ENCODE results near the gene CNBD2.
"Not testable (repeated sequence)": the region's sequence is repeated elsewhere in the genome, so short reads cannot be mapped to it uniquely, and the experiment has no call there.

Gene CNBD2

DNA sequence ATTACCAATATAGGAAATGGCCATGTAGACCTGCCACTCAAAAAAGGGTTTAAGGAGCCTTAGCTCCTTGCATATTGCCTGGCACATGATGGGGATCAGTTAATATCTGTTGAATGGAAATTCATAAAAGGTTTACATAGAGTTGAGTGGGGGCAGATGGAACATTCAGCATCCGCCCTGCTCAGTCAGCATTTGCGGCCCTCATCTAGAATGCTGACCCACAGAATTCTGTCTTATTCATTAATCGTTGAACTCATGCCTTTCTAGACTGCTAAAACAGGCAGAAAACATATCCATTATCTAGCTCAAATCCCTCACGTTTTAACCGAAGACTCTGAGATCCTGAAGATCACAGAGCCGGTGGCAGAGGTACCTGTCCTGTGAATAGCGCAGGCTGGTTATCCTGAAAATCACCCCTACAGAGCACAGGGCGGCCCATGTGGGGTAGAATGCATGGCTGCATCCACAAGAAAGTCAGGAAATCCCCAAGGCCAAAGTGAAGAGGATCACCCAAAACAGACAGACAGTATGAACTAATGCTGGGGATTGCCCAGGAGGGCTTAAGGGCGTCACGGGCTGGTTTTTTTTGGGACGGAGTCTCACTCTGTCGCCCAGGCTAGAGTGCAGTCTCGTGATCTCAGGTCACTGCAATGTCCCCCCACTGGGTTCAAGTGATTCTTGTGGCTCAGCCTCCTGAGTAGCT, 59.9 kb downstream of the CNBD2 start:
- DNase-seq = no peak

GRCh38 chr20:36030149-36030548, 61.8 kb downstream of the CNBD2 start:
- no peak for DNase-seq

GRCh38 chr20:36031806-36032205, 63.4 kb downstream of the CNBD2 start:
- no peak for DNase-seq

DNA sequence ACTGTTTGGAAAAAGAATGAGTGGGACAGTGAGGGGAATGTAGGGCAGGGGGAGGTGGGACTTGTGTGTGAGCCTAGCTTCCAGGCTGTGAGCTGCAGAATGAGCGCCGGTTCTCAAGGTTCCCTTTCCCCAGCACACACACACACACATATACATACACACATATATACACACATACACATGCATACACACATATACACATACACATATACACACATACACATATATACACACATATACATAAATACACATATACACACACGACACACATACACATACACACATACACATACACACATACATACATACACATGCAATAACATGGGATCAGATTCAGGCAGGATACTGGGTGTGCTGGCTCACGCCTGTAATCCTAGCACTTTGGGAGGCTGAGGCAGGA, 66.5 kb downstream of the CNBD2 start:
- no peak for DNase-seq

DNA sequence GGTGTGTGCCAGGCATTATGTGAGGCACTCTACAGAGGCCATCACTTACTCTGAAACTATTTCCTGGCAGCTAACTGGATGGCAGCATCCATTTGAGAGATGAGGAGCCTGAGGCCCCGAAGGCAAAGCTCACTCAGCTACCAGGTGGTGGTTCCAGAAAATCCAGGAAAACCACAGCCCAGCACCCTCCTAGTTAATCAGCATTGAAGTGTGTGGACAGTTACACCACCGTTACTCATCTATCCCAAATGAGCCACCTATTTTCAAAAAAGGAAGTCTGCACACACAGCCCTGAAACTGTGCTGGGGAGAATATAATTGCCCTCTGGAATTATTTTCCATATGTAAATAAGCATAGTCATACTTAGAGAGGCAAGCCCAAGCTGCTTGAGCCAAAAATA, 67.4 kb downstream of the CNBD2 start:
- no peak for DNase-seq

GRCh38 chr20:36036688-36037087, 68.3 kb downstream of the CNBD2 start:
- DNase-seq = no peak

DNA sequence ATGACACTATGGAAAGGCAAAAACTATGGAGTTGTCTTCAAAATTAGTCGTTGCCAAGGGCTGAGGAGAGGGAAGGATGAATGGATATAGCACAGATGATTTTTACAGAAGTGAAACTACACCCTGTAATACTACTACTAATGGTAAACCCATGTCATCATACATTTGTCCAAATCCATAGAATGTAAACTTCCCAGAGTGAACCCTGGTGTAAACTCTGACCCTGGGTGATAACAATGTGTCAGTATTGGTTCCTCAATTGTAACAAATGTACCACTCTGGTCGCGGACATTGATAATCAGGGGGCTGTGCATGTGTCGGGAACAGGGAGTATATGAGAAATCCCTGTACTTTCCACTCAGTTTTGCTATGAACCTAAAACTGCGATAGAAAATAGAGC, 72.2 kb downstream of the CNBD2 start:
- DNase-seq = no peak

GRCh38 chr20:36043441-36043840, 75.1 kb downstream of the CNBD2 start:
- DNase-seq = no peak

DNA sequence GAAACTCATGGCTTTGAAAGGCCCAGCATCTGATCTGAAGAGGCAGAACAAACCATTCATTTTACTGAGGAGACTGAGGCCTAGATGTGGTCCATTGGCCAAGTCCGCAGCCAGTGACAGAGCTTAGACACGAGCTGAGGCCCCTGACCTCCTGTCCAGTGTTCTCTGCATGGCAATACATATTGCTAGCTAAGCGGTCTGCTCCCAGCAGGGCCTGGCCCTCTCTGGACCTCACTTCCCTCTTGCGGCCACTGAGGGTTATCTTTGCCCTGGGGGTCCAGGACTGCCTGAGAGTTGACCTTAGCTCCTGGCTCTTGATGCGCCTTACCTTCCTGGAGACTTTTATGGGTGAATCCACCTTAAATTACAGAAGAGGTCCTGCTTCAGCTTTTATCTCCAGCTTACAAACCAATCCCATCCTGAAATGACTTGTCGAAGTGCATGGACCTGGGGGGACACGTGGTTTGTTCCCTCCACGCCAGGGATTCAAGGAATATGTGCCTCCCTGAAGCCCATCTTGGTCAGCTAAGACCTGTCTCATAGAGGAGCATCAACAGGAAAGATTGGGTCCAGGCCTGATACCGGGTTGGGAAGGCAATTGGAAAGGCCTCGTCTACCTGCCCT, 75.6 kb downstream of the CNBD2 start:
- no peak for DNase-seq

DNA sequence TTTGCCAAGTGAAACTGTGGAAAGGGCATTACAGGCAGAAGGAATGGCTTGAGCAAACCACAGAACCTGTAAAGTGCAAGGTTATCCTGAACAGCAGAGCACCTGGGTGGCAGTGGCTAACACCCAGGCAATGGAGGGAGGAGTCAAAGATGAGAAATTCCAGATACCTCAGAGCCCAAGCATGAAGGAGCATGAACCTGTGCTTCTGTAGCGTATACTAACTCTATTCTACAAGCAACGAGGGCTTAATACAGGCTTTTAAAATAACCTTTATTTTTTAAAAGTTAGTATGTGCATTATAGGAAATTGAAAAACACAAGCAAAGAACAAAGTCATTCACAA, 77.0 kb downstream of the CNBD2 start:
- DNase-seq = no peak

- DNase-seq = not testable (repeated sequence)
These were observed 77.8 kb downstream of the CNBD2 start for GRCh38 chr20:36046073-36046798.

DNA sequence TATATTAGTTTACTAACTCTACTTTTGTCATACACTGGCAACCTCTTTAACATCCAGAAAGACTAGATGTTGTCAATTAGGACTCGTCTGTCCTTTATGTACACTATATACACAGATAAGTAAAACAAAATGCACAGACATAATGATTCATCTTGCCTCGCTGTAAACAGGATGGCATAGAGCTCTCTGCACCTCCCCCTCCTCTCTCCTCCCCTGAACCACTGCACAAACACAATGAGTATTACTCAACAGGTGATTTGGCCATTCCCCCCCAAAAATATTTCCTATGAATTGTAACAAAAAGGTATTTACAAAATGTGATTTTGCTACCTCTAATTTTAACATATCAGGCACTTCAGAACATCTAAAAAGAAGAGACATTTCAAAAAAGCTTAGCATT, 81.0 kb downstream of the CNBD2 start:
- not testable (repeated sequence) for DNase-seq

- peak; percentile 98 for DNase-seq
These were observed 82.3 kb downstream of the CNBD2 start for GRCh38 chr20:36050436-36051317.

DNA sequence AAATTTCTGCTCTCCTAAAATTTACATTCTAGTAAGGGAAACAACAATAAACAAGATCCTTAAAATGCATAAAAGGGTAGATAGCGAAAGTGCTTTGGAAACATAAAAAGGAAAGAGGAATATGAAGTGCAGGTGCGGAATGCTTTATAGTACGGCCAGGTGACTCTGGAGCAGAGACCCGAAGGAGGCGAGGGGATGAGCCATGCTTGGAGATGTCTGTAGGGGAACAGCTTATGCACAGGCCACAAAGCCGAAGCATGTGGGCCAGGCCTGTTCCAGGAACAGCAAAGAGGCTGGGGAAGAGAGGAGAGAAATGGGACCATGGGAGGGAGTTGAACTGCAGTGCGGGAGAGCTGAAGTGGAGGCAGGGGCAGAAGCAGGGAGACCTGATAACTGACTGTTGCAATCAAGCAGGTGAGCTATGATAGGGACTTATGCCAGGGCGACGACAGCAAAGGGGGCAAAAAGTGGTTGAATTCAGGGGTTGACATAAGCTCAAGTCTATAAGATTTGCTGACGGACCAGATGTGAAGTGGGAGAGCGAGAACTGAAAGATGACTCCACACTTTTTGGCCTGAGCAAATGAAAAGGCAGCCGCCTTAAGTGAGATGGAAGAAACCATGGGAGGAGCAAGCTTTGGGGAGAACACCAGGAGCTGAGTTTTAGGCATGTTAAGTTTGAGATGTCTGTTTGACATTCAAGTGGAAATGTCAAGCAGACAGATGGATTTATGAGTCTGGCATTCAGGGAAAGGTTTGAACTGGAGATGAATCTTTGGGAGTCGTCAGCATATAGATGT, 83.1 kb downstream of the CNBD2 start:
- no peak for DNase-seq

DNA sequence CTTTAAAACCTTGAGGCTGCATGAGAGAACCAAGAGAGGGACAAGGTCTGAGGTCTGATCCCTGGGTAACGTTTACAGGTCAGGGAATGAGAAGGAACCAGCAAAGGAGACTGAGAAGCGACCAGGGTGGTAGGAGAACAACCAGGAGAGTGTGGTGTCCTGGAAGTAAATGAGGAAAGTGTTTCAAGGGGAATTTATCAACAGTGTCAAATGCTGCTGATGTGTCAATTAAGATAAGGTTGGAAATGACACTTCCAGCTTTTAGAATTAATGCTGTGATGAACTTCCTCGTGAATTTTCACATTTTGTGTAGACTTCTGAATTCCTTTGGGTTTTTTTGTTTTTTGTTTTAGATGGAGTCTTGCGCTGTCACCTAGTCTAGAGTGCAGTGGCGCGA, 83.7 kb downstream of the CNBD2 start:
- DNase-seq = no peak

- DNase-seq = not testable (repeated sequence)
These were observed 85.6 kb downstream of the CNBD2 start for GRCh38 chr20:36053863-36054518.

- DNase-seq = no peak
These were observed 86.8 kb downstream of the CNBD2 start for GRCh38 chr20:36055145-36055544.

DNA sequence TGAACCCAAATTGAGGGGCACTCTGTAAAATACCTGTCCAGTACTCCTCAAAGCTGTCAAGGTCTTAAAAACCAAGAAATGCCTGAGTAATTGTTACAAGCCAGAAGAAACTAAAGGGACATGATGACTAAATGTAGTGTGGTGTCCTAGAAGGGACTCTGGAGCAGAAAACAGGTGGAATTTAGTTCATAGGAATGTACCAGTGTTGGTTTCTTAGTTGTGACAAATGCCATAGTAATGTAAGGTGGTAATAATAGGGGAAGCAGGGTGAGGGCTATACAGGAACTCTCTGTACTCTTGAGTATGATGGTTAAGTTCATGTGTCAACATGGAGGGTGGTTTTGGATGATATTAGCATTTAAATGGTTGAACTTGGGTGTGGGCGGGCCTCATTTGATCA, 92.3 kb downstream of the CNBD2 start:
- DNase-seq = no peak

DNA sequence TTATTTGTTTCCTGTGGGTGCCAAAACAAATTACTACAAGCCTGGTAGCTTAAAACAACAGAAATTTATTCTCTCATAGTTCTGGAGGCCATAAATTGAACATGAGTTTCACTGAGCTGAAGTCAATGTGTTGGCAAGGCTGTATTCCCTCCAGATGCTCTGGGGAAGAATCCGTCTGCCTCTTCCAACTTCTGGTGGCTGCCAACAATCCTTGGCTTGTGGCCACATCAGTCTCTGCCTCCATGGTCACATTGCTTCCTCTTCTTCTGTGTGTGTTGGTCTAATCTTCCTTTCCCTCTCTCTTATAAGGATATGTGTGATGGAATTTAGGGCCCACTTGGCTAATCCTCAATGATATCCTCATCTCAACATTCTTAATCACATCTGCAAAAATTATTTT, 93.4 kb downstream of the CNBD2 start:
- no peak for DNase-seq

GRCh38 chr20:36062799-36063198, 94.4 kb downstream of the CNBD2 start:
- DNase-seq = no peak

- DNase-seq = no peak
These were observed 95.7 kb downstream of the CNBD2 start for GRCh38 chr20:36063916-36064657.

Data from activated CD8-positive, alpha-beta memory T cell treated with anti-CD3 and anti-CD28 coated beads for 24 hours (primary cell).